GM11168 (cell line): Measurements from ENCODE around the gene DOCK3.
"Not testable (repeated sequence)": the region's sequence is repeated elsewhere in the genome, so short reads cannot be mapped to it uniquely, and the experiment has no call there.

ENCODE experiments used
- in situ Hi-C: fragments of 300-500 bp; cut with MboI; formaldehyde crosslinking; loops from one replicate; pipeline ENCODE4 v1.12.0; 2022; ENCODE audit warnings: low sequenced_read_pairs; ENCODE audit not compliant: unreplicated experiment

DOCK3 gene

DNA sequence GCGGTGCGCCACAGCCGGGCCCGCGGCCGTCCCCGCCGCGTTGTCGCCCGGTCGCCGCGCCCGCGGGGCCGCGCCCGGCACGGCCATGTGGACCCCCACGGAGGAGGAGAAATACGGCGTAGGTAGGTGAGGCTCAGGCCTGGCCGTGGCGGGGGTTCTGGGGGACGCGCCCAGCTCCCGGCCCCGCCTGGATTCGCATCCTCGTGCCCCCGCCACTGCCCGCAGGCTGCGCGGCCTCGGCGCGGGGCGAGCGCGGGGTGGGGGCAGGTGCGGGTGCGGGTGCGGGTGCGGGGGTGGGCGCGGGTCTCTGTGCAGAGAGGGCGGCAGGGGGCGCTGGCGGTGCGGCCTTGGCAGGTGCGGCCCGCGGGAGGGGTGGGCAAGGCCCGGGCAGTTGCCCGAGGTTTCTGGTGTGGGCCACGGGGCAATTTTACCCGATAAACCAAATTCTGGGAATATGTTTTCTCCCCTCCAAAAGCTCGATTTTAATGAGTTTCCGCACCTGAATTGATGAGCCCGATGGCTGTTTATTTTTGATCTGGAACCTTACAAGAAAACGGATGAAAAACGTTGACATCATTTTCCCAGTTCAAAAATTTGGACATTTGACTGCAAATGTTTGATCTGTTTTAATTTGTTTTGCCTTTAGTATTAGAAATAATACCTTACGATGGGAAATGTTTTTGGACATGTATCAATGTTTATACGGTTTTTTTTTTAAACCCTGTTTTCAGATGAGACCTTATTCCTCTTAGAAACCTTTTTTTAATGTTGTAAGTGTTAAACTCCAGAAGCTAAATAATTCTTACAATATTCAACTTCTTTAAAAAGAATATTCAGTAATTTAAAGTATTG lies 678 bp downstream of the DOCK3 start:
- in situ Hi-C loops: no loop called here

DNA sequence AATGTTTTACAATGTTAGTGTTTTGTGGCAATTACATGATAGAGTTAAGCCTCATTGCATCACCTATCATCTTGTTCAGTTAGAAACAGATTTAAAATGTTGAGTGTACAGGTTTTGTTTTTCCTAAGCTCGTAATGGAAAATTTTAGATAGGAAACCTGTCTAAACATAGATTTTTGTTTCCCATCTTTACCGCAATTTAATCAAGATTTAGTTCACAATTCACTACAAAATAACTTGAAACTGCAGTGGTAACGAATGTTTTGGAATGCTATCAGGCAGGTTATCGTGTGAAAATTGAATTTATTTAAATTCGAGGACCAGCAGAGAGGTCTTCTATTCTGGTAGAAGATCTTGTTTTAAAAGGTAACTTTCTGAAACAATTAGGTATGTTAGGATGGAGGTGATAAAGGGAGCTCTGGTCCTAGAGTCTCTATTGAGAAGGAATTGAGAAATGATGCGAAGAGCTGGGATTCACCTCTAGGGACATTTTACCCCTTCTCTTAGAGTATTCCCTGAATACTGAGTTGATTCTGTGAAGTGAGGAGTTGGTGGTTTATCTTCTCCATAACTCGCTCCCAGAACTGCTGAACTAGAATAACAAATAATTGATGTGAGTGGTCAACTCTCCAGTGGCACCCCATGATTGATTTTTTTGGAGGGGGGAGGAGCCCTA lies 1.4 kb downstream of the DOCK3 start:
- in situ Hi-C loops: no loop called here

DNA sequence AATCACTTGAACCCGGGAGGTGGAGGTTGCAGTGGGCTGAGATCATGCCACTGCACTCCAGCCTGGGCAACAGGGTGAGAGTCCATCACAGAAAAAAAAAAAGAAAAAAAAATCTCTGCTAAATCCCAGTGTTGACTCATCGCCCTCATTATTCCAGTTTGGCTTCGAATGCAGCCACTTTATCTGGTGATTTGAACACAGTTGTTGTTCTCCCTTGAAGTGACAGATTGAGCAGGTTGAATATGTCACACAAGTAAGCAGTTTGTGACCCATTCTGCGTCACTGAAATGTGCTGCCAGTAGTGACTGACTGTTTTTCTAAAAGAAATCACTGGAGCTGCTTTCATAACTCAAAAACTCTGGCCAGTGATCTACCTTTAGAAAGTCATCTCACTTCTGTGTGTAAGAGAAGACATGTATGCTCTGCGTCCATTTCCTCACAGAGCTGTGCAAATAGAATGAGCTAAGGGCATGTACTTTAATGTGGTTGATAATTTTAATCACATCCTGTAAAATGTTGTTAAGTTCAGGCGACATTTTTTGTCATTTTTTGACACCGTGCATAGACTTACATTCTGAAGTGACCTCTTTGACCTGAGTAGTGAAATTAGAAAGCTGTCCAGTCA lies 12.5 kb downstream of the DOCK3 start:
- in situ Hi-C loops: no loop called here

DNA sequence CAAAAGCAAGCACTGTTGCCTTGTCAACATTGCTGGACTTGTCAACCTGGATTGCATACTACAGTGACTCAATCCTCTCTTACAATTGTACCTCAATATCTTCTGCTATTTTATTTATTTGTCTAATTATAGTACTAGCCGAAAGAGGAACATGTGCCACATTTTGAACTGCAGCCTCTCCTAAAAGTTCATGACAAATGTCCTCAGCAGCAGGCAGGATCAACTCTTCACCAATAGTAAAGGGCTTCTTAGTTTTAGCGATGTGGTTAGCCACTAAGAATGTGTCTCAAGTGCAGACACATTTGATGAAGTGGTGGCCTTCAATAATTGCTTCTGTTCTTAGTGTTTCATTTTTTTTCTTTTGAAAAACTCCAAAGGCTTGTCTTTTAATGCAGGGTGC lies 13.2 kb downstream of the DOCK3 start:
- in situ Hi-C loops: no loop called here

DNA sequence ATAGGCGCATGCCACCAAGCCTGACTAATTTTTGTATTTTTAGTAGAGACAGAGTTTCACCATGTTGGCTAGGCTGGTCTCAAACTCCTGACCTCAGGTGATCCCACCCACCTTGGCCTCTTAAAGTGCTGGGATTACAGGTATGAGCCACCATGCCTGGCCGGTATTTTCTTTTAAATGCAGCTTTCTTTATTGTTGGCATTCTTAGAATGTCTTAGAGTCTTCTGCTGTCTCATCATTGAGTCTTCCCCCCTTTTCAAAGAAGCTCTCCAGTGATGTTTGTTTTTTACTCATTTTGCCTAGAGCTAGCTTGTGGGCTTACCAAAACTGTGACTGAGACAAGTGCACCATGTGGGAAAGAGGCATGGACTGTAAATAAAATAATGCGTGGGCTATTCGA lies 13.9 kb downstream of the DOCK3 start:
- in situ Hi-C loops: not testable (repeated sequence)

DNA sequence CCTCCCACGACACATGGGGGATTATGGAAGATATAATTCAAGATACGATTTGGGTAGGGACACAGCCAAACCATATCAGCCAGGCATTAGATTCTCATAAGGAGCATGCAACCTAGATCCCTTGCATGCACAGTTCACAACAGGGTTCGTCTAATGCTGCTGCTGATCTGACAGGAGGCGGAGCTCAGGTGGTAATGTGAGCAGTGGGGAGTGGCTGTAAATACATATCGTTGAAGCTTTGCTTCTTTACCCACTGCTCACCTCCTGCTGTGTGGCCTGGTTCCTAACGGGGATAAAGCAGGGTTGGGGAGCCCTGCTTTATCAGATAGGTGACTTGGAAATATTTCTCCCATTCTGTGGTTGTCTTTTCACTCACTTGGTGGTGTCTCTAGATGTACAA lies 14.8 kb downstream of the DOCK3 start:
- in situ Hi-C loops: no loop called here

DNA sequence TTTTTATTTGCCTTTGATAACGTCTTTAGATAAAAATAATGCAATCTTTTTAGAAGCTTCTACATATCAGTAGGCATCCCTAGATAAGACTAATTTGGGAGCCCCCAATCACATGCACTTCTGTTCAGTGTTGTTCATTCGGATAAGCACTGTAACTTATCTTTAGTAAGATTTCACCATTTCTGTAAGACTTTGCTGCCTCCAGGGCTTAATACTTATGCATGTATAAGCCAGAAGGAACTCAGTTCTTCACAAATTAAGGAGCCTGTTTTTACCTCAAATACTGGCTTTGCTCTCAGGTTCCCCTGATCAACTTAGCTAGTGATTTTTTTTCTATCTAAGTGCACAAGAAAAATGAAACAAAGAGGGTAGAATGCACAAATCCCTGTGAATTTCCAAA lies 20.3 kb downstream of the DOCK3 start:
- in situ Hi-C loops: no loop called here

DNA sequence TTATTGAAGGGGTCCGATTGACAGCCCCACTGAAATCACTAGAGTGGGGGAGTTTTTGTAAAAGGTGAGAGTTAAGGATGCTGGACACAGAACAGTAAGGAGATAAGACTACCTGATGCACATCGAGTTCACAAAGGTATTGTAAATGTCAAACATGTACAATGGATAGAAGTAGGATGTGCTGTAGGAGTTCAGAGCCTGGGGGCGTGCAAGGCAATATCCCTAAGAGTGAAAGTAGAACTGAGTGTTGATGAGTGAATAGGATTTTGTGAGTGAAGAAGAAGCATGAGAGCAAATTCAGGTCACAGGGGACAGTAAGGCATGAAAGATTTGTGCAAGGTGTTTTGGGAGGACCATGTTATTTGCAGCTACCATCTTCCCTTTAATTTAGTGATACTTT lies 21.5 kb downstream of the DOCK3 start:
- in situ Hi-C loops: no loop called here

DNA sequence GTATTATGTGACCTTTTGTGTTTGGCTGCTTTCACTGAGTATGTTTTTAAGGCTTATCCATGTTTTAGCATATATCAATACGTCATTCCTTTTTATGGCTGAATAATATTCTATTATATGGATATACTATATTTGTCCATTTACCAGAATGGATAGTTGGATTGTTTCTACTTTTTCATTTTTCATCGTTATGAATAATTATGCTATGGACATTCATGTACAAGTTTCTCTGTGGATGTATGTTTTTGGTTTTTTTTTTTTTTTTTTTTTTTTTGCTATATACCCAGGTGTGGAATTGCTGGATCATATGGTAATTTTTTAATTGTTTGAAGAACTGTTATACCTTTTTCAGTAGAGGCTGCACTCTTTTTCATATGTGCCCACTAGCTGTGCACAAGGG lies 23.5 kb downstream of the DOCK3 start:
- in situ Hi-C loops: no loop called here

DNA sequence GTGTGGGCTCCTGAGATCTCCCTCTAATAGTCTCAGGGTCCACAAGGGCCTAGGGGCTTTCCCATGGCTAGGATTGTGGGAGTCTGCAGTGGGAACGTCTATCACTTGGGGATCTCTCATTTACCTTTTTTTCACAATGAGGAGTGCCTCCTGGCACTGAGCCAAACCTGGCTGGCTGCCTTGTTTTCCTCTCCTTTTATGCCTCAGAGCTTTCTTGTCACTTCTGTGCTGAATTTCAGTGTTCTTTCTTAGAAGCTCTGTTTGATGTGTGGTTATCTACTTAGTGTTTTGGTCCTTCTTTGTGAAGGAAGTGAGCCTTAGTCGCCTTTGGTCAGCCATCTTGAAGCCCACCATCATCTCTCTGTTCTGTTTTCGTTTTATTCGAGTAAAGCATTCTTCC lies 33.9 kb downstream of the DOCK3 start:
- in situ Hi-C loops: no loop called here

DNA sequence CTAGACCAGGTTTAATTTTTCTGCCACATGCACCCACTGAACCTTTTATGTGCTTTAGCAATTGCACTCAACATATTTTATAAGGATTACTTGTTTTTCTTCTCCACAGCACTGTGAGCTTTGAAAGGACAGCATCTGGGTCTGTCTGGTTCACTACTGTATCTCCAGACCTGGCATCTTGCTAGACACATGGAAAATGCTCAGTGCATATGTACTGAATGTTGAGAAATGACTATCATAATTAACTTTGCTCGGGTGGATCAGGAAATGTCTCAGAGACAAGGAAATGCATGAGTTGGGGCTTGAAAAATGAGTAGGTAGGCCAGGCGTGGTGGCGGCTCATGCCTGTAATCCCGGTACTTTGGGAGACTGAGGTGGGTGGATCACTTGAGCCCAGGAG lies 40.2 kb downstream of the DOCK3 start:
- in situ Hi-C loops: no loop called here

DNA sequence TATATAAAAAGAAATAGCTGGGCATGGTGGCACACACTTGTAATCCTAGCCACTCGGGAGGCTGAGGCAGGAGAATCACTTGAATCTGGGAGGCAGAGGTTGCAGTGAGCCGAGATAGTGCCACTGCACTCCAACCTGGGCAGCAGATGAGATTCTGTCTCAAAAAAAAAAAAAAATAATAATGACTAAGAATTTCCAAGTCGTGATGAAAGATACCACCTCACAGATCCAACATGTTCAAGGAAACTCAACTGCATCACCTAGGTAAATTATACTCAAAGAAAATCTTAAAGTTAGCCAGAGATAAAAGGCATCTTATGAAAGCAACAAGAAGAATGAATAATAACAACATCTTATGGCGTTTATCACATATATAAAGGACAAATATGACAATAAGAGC lies 50.1 kb downstream of the DOCK3 start:
- in situ Hi-C loops: no loop called here

DNA sequence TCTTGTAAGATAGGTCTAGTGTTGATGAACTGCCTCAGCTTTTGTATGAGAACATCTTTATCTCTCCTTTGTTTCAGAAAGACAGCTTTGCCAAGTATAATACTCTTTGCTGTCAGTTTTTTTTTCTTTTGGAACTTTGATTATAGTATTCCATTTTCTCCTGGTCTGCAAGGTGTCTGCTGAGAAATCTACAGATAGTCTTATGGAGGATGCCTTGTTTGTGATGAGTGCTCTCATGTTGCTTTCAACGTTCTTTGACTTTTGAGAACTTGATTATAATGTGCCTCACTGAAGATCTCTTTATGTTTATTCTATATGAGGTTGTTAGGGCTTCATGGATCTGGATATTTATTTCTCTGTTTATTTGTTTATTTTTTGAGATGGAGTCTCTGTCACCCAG lies 60.3 kb downstream of the DOCK3 start:
- in situ Hi-C loops: no loop called here

DNA sequence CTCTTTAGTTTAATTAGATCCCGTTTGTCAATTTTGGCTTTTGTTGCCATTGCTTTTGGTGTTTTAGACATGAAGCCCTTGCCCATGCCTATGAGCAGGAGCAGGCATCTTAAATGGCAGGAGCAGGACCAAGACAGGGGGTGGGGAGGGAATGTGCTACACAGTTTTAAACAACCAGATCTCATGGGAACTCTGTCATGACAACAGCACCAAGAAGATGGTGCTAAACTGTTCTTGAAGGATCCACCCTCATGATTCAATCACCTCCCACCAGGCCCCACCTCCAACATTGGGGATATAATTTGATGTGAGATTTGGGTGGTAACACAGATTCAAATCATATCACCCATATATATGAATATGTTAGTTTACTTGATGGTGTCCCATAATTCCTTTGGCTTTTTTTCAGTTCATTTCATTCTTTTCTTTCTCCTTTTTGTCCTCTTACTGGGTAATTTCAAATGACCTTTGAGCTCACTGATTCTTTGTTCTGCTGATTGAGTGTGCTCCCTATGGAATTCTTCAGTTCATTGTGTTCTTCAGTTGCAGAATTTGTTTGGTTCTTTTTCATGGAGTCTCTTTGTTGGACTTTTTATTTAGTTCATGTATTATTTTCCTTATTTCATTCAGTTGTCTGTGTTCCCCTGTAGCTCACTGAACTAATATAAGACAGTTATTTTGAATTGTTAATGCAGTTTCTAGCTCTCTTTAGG lies 62.6 kb downstream of the DOCK3 start:
- in situ Hi-C loops: no loop called here

DNA sequence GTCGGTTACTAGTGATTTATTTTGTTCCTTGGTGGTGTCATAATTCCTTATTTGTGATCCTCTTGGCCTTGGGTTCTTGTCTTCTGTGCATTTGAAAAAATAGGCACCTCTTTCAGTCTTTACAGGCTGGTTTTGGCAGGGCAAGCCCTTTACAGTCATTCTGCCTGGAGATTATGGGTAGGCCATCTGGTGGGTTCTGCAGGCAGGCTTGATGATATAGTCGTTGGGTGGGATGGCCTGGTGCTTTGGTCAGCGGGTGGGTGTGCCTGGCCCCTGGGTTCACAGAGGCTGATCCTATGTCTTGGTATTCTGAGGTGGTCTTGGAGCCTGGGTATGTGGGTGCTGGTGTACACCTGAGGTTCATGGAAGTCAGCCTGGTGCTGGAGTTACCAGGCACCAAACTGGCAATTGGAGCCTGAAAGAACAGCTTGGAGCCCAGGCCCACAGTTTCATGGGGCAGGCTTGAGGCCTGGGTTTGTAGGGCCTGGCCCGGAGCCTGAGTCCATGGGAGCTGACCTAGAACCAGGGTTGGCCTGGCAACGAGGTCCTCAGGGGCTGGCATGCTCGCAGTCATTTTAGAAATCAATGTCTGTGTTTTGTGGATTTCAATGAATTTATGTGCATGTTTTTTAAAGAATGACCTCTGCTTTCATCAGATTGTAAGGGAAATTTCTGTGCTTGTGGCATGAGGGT lies 63.3 kb downstream of the DOCK3 start:
- in situ Hi-C loops: no loop called here

DNA sequence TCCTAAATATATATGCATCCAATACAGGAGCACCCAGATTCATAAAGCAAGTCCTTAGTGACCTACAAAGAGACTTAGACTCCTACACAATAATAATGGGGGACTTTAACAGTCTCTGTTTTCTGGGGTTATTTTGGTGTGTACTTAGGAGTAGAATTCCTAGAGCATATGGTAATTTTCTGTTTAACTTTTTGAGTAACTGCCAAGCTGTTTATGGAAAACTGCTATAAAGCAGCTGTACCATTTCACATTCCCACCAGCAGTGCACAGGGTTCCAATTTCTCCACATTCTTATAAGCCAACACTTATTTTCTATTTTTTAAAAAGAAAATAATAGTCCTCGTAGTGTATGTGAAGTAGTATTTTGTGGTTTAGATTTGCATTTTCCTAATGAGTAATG lies 68.9 kb downstream of the DOCK3 start:
- in situ Hi-C loops: no loop called here

DNA sequence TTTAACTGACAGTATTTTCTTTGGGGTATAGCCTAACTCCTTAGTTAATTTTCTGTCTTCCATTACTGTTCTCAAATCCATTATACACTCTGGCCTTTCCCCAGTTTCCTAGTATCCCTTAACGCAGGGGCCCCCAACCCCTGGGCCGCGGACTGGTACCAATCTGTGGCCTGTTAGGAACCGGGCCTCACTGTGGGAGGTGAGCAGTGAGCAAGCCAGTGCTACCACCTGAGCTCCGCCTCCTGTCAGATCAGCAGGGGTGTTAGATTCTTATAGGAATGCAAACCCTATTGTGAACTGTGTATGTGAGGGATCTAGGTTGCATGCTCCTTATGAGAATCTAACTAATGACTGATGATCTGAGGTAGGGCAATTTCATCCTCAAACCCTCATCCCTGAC lies 75.1 kb downstream of the DOCK3 start:
- in situ Hi-C loops: no loop called here

DNA sequence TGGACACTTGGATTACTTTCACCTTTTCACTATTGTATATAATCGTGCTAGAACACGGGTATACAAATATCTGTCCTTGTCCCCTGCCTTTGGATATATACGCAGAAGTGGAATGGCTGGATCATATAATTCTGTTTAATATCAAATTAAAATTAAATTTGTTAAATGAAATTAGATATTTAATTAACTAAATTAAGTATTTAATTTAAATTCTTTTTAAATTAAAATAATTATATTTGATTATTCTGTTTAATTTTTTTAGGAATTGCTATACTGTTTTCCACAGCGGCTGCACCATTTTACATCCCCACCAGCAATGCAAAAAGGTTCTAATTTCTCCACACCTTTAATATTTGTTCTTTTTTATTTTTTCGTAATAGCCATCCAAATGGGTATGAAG lies 84.3 kb downstream of the DOCK3 start:
- in situ Hi-C loops: no loop called here

DNA sequence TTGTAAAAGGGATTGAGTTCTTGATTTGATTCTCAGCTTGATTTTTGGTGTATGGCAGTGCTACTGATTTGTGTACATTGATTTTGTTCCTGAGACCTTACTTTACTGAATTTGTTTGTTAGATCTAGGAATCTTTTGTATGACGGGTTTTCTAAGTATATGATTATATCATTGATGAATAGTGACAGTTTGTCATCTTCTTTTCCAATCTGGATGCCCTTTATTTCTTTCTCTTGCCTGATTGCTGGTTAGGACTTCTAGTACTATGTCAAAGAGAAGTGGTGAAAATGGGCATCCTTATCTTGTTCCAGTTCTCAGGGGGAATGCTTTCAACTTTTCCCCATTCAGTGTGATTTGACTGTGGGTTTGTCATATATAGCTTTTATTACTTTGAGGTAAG lies 103.0 kb downstream of the DOCK3 start:
- in situ Hi-C loops: no loop called here

DNA sequence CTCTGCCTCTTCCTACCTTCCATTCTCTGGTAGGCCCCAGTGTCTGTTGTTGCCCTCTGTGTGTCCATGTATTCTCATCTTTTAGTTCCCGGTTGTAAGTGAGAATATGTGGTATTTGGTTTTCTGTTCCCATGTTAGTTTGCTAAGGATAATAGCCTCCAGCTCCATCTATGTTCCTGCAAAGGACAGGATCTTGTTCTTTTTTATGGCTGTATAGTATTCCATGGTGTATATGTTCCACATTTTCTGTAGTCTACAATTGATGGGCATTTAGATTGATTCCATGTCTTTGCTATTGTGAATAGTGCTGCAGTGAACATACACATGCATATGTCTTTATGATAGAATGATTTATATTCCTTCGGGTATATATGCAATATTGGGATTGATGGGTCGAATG lies 107.0 kb downstream of the DOCK3 start:
- in situ Hi-C loops: not testable (repeated sequence)
